Measurements from ENCODE around the gene MTFP1. TPM values are rescaled to one million over a fixed set of nuclear protein-coding genes. Genes with fewer than 3 reads are reported as not detected.

Gene MTFP1
- polyA plus RNA-seq, 3 donors from 2014 or later, result 18.7 to 41.3 (median 32.0) TPM

DNA sequence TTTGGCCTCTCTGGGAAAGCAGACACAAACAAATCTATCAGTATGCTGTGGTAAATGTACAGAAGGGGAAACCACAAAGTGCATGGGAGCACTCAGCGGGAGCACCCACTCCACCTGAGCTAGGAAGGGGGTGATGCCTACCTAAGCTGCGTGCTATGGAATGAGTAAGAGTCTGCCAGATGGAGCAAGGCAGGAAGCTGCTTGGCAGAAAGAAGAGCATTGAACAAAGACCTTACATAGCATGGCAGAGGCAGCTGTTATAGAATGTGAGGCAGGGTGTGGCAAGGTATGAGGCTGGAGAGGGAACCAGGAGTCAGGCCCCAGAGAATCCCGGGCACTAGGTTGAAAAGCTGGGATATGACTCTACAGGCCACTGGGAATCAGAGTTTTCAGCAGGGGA, 13.8 kb upstream of the MTFP1 start:
- Mint-ChIP-seq H3K36me3 (peaks cover 0 to 16% (median 13%) of the 10 kb centered on the region in 3 donors), H3K4me3 (no peak overlapping the region), H3K9me3 (no peaks in the 10 kb centered on the region), H3K4me1 (no peaks in the 10 kb centered on the region), H3K27me3 (ENCODE audit: low read depth in 3 of 3) (peaks cover 0 to 3% (median 0%) of the 10 kb centered on the region in 3 donors), H3K27ac (peak overlapping the region in 1 of 6 donors; percentile 2)
- no peak for DNase-seq

DNA sequence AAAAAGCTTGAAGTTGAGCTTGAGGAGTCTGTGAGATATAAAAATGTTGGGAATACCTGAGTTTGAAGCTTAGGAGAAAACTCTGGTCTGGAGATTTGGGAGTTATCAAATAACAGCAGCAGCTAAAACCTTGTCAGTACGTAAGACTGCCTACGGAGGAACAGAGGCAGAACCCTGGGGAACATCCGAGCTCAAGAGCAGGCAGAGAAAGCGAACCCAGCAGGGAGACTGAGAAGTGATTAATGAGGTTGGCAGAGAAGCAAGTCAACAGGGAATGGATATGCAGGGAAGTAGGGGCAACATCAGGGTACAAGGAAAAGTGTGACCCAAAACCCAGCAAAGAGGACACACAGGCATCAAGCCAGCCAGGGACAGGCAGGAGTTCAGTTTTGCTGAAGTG, 12.6 kb upstream of the MTFP1 start:
- Mint-ChIP-seq H3K36me3 (peaks cover 0 to 20% (median 13%) of the 10 kb centered on the region in 3 donors), H3K4me1 (no peaks in the 10 kb centered on the region), H3K9me3 (no peaks in the 10 kb centered on the region), H3K4me3 (no peak overlapping the region), H3K27me3 (ENCODE audit: low read depth in 3 of 3) (peaks cover 0 to 3% (median 0%) of the 10 kb centered on the region in 3 donors), H3K27ac (peak overlapping the region in 1 of 6 donors; percentile 51)
- no peak for DNase-seq

DNA sequence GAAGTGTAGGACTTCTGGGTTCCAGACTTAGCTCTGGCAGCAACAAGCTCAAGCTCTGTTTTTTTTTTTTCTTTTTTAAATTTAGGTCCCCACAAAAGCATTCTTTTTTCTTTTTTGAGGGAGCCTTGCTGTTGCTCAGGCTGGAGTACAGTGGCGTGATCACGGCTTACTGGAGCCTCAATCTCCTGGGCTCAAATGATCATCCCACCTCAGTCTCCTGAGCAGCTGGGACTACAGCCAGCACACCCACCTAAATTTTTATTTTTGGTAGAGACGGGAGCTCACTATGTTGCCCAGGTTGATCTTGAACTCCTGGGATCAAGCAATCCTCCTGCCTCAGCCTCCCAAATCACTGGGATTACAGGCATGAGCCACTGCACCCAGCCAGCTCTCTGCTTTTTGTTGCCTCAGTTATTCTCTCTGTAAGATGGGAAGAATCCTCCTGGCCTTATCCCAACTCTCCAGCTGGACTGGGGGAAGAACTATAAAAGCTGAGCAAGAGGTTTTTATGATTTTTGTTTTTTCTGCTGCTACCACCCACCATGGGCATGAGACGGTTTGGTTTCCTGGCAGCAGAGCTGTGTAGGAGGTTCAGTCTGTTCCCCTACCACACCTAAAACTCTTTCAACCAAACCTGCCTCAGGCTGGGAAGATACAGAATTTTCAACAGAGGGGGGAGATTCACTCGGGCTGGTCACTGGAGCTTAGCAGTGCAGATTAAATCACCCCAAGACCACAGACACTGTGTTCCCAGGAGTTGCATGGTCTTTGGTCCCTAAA, 11.6 kb upstream of the MTFP1 start:
- Mint-ChIP-seq H3K4me1 (no peaks in the 10 kb centered on the region), H3K36me3 (peaks cover 0 to 20% (median 13%) of the 10 kb centered on the region in 3 donors), H3K9me3 (no peaks in the 10 kb centered on the region), H3K27ac (no peak overlapping the region), H3K4me3 (no peak overlapping the region), H3K27me3 (ENCODE audit: low read depth in 3 of 3) (peaks cover 0 to 3% (median 0%) of the 10 kb centered on the region in 3 donors)
- DNase-seq, result no peak

DNA sequence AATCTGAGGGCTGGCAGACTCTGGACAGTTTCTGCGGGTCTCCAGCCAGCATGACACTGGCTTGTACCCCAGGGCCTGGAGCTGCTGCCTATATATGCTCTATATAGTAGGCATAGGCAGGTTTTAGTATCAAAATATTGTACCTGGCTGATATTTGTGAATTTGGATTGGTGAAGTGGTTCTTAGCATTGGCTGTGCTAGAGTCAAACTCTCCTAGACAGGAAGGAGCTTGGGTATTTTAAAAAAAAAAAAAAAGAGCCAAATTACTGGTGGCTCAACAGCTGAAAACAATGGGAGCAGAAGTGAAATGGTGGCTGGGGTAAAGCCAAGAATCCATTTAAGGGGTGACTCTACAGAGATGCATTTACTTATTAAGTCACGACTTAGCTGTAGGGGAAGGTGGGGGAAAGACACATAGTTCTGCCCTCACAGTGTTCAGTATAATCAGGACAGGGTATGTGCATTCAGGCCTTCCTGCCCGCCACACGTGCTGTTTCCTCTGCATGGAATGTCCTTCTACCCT, 11.0 kb upstream of the MTFP1 start:
- Mint-ChIP-seq H3K36me3 (peaks cover 0 to 20% (median 13%) of the 10 kb centered on the region in 3 donors), H3K4me1 (no peaks in the 10 kb centered on the region), H3K4me3 (no peak overlapping the region)

DNA sequence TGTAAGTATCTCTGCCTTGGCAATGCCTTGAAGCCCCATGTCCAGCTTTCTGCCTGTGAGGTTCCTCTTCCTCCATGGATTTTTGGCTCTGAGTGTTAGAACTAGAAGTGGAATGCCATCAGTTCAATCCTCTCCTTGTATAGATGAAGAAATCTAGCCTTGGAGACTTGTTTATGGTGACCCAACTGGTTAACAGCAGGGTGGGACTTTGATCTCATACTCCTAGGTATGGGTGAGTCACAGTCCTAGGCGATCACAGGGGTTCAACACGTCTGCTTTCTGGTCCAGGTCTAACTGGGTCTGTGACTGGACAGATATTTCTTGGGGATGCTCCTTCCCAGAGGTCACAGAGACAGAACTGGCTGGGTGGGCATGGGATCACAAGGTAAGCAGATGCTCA, 9.2 kb upstream of the MTFP1 start:
- peak overlapping the region in 1 of 6 donors; percentile 14 for H3K27ac Mint-ChIP-seq
- no peaks in the 10 kb centered on the region for H3K4me1 Mint-ChIP-seq
- peaks cover 0 to 3% (median 0%) of the 10 kb centered on the region in 3 donors for H3K27me3 Mint-ChIP-seq (ENCODE audit: low read depth in 3 of 3)
- no peaks in the 10 kb centered on the region for H3K9me3 Mint-ChIP-seq
- no peak for DNase-seq
- H3K4me3 Mint-ChIP-seq, result no peak overlapping the region
- H3K36me3 Mint-ChIP-seq, result peaks cover 5 to 20% (median 13%) of the 10 kb centered on the region in 3 donors

More for the DNA sequence above, 11.0 kb upstream of the MTFP1 start:
- H3K27me3 Mint-ChIP-seq (ENCODE audit: low read depth in 3 of 3), result peaks cover 0 to 3% (median 0%) of the 10 kb centered on the region in 3 donors
- peak overlapping the region in 1 of 6 donors; percentile 57 for H3K27ac Mint-ChIP-seq
- no peak for DNase-seq
- no peaks in the 10 kb centered on the region for H3K9me3 Mint-ChIP-seq

DNA sequence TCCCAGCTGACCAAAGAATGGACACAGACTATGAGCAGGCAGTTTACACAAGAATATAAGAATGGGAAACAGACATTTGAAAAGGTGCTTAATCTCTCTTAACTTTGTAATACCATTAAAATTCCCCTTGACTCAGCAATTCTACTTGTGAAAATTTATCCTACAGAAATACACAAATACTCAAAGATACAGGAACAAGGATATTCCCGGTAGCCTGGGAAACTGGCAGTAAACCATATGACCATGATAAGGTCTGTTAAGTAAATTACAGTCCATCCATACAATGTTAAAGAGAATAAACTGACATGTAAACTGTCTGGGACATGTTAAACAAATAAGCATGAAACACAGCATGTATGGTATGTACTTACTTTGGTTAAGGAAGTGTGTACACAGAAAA, 8.7 kb upstream of the MTFP1 start:
- DNase-seq, result no peak
- H3K4me3 Mint-ChIP-seq, result no peak overlapping the region
- no peaks in the 10 kb centered on the region for H3K9me3 Mint-ChIP-seq
- H3K27ac Mint-ChIP-seq, result no peak overlapping the region
- H3K27me3 Mint-ChIP-seq (ENCODE audit: low read depth in 3 of 3), result peaks cover 0 to 3% (median 0%) of the 10 kb centered on the region in 3 donors
- H3K4me1 Mint-ChIP-seq, result peaks cover 0 to 3% of the 10 kb centered on the region in 2 donors
- H3K36me3 Mint-ChIP-seq, result peaks cover 5 to 20% (median 13%) of the 10 kb centered on the region in 3 donors

DNA sequence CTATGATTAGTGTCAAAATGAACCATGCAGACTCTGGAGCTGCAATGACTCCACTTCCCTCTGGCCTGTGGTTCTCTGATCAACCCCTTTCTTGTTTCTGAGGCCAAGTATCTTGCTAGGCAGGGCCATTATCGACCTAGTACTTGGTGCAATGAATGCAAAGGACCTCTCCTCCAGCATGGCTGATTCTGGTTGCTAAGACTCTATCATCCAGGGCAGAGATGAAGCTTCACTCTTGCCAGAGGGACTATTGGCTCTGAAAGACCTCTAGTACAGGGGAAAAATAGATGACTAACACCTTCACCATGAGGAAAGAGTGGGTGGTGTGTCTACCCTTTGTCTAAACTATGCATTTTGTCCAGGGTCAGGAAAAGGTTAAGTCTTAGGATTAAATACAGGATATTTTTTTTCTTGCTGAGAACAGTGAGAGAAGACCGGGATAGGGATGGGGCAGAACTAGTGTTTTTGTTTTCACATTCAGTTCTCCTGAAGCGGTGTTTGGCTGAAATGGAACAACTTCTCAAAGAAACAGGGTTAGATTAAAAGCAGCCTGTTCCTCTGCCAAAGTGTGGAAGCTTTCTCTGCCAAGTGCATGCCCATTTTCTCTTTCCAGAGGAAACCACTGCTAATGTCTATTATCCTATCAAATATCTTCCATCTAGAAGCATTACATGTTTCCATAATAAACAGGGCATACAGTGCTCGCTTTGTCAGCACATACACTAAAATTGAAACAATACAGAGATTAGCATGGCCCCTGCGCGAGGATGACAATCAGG, 5.0 kb upstream of the MTFP1 start:
- Mint-ChIP-seq H3K27ac (no peak overlapping the region), H3K4me3 (peak overlapping the region in 1 of 5 donors; percentile 18), H3K27me3 (ENCODE audit: low read depth in 3 of 3) (peaks cover 5 to 10% (median 10%) of the 10 kb centered on the region in 3 donors), H3K36me3 (peaks cover 5 to 16% (median 8%) of the 10 kb centered on the region in 3 donors), H3K9me3 (no peaks in the 10 kb centered on the region), H3K4me1 (peaks cover 28 to 37% of the 10 kb centered on the region in 2 donors)
- DNase-seq, result no peak

DNA sequence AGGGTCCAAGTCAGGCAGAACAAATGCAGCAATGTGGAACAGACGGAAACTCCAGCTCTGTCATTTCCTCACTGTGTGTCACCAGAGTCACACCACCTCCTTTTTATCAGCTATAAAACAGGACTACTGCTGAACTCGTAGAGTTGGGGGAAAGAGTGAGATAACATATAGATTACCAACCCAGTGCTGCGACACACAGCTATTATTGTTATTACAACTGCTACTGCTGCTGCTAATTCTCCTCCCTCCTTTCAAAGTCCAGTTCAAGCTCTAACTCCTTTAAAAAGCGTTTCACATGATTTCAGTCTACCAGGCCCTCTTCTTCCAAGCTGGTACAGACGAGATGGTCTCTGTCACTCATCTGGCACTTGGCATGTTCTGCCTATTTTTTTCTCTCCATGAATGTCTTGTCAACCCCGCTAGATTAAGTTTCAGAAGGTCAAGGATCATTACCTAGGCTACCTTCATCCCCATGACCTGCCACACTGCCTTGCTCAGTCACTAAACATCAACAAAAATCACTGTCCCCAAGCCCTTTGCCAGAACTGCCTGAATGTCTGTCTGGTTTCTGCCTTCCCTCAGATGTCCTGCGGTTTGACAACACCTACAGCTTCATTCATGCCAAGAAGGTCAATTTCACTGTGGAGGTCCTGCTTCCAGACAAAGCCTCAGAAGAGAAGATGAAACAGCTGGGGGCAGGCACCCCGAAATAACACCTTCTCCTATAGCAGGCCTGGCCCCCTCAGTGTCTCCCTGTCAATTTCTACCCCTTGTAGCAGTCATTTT, 3.7 kb upstream of the MTFP1 start:
- peak overlapping the region; percentile 8 to 100 (median 99) for H3K27ac Mint-ChIP-seq
- no peaks in the 10 kb centered on the region for H3K9me3 Mint-ChIP-seq
- H3K27me3 Mint-ChIP-seq (ENCODE audit: low read depth in 3 of 3), result peaks cover 9 to 21% (median 15%) of the 10 kb centered on the region in 3 donors
- peak overlapping the region; percentile 97 to 99 (median 98) for H3K4me3 Mint-ChIP-seq
- peaks cover 0 to 5% (median 4%) of the 10 kb centered on the region in 3 donors for H3K36me3 Mint-ChIP-seq
- no peak for DNase-seq
- H3K4me1 Mint-ChIP-seq, result peaks cover 40 to 51% of the 10 kb centered on the region in 2 donors

DNA sequence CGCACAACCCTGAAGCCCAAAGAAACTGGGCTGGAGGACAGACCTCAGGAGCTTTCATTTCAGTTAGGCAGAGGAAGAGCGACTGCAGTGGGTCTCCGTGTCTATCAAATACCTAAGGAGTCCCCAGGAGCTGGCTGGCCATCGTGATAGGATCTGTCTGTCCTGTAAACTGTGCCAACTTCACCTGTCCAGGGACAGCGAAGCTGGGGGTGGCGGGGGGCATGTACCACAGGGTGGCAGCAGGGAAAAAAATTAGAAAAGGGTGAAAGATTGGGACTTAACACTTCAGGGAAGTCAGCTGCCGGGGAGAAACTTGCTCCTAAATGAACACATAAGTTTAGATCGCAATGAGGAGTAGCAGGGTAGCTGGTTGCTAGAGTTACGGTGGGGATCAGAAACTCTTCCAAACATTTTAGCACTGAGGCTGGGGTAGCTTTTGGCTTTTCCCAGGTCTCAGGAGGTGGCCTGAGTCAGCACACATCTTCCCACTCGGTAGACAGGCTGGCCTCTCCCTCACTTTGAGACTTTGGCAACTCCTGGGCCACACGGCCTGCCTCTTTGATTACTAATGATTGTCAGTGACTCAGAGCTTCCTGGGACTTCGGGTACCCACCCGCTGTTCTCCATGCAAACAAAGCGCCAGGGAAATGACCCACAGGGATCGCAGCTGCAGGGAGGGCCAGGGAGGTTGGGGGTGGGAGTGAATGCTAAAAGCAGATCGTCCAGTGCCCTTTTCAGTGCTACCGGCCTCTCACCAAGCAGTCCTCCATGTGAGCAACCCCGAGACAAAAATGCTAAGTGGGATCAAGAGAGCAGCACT, 2.9 kb upstream of the MTFP1 start:
- Mint-ChIP-seq H3K4me3 (peak overlapping the region; percentile 97 to 99 (median 98)), H3K27ac (peak overlapping the region; percentile 98 to 100 (median 99)), H3K9me3 (no peaks in the 10 kb centered on the region), H3K36me3 (peaks cover 1 to 5% (median 4%) of the 10 kb centered on the region in 3 donors), H3K4me1 (peaks cover 44 to 58% of the 10 kb centered on the region in 2 donors), H3K27me3 (ENCODE audit: low read depth in 3 of 3) (peaks cover 9 to 21% (median 15%) of the 10 kb centered on the region in 3 donors)
- DNase-seq, result no peak

DNA sequence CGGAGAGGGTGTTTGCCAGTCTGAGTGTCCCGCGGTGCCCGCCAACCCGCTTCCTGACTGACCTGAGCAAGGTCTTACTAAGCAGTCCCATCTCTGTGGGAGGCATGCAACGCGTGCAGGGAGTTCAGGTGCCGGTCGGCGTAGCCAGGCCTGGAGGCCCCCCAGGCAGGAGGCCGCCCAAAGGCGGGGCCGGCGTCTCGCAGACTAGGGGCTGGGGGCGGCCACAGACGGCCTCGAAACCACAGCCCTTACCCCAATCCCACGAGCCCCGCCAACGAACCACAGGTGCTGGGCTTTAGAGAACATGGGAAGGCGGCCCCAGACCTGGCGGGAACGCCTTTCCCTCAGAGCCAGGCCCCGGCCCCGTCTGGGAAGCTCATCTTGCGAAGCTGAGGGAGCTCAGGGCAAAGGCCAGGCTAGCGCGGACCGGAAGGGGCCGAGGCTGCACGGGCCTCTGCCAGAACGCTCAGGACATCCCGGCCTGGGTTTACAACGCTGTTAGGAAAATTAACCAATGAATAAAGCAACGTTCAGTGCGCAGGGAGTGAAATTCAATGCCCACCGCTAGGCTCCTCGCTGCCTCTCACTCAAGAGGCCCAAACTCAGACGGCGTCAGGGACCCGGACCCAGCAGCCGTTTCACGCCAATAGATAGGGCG, 2.1 kb upstream of the MTFP1 start:
- no peak for DNase-seq
- no peaks in the 10 kb centered on the region for H3K9me3 Mint-ChIP-seq
- peak overlapping the region; percentile 97 to 99 (median 98) for H3K4me3 Mint-ChIP-seq
- H3K27me3 Mint-ChIP-seq (ENCODE audit: low read depth in 3 of 3), result peaks cover 9 to 21% (median 15%) of the 10 kb centered on the region in 3 donors
- H3K27ac Mint-ChIP-seq, result peak overlapping the region; percentile 98 to 100 (median 99)
- peaks cover 44 to 58% of the 10 kb centered on the region in 2 donors for H3K4me1 Mint-ChIP-seq
- H3K36me3 Mint-ChIP-seq, result peaks cover 0 to 7% (median 5%) of the 10 kb centered on the region in 3 donors

DNA sequence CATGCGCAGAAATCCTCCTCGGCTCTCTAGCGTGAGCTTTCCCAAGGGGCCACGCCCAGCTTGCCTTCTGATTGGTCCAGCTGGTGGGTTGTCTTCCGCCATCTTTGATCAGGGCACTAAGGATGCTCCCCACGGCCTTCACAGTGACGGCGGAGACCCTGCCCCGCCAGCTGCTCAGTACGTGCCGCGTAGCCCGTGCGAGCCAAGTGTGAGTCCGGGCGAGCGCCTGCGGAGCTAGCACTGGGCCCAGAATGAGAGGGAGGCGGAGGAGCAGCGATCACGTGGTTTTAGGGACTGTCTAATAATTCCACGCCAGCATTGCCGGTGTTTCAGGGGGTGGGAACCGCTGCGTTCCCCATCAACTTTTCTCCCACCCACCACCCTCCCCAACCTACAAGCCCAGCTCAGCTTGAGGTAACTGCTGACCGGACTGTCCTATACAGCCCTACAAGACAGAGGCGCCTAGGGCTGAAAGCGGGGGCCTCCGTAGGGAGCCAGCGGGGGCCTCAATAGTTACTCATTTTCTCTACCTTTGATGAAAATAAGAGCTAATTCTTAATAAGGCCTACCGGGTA, 1.5 kb upstream of the MTFP1 start:
- peak; percentile 97 to 99 (median 98) for DNase-seq
- H3K9me3 Mint-ChIP-seq, result no peaks in the 10 kb centered on the region
- H3K4me1 Mint-ChIP-seq, result peaks cover 44 to 58% of the 10 kb centered on the region in 2 donors
- H3K27ac Mint-ChIP-seq, result peak overlapping the region; percentile 98 to 100 (median 99)
- peaks cover 10 to 21% (median 15%) of the 10 kb centered on the region in 3 donors for H3K27me3 Mint-ChIP-seq (ENCODE audit: low read depth in 3 of 3)
- H3K4me3 Mint-ChIP-seq, result peak overlapping the region; percentile 97 to 99 (median 98)
- H3K36me3 Mint-ChIP-seq, result peaks cover 0 to 7% (median 5%) of the 10 kb centered on the region in 3 donors

Measured in immature natural killer cell (primary cell).